ENCODE measurements around the gene AVPR2. TPM values are rescaled to one million over a fixed set of nuclear protein-coding genes. Genes with fewer than 3 reads are reported as not detected.

Gene AVPR2
- total and polyA plus RNA-seq, 10 of the 15 experiments (the other 5 are each of a cell fraction or from before 2014, with no cell fraction given): 0.12 to 0.37 TPM; not detected in 8

DNA sequence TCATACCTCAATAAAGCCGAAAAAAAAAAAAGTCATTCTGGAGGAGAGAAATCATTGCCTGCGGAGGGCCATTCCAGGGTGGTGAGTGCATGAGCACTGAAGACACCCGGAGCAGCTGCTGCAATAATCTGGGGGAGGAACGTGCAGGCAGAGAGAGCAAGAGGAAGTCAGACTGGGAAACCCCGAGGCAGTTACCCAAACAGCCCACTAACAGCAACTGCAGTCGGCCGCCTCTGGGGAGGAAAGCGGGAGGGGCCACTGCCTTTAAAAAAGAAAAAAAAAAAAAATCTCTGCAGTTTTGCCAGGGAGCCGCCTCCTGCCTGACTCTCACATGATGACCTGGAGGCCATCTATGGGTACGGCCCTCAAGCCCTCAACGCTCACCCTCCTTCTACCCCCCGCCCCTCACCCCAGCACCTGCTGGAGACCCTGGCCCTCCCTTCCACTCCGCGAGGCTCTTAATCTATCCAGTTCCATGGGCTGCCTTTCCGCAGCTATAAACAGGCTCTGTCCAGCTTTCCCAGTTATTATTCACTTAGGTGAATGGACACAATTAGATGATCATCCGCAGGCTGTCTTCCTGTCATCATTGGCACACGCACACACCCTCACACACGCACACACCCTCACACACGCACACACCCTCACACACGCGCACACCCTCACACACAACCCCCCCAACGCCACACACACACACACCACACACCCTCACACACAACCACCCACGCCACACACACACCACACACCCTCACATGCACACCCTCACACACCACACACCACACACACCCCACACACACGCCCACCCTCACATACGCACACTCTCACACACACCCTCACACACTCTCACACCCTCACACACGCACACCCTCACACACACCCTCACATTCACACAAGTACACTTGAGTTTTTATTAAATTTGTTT, 3.4 kb upstream of the AVPR2 start (continued):
- TF ChIP-seq, protein P1, sequence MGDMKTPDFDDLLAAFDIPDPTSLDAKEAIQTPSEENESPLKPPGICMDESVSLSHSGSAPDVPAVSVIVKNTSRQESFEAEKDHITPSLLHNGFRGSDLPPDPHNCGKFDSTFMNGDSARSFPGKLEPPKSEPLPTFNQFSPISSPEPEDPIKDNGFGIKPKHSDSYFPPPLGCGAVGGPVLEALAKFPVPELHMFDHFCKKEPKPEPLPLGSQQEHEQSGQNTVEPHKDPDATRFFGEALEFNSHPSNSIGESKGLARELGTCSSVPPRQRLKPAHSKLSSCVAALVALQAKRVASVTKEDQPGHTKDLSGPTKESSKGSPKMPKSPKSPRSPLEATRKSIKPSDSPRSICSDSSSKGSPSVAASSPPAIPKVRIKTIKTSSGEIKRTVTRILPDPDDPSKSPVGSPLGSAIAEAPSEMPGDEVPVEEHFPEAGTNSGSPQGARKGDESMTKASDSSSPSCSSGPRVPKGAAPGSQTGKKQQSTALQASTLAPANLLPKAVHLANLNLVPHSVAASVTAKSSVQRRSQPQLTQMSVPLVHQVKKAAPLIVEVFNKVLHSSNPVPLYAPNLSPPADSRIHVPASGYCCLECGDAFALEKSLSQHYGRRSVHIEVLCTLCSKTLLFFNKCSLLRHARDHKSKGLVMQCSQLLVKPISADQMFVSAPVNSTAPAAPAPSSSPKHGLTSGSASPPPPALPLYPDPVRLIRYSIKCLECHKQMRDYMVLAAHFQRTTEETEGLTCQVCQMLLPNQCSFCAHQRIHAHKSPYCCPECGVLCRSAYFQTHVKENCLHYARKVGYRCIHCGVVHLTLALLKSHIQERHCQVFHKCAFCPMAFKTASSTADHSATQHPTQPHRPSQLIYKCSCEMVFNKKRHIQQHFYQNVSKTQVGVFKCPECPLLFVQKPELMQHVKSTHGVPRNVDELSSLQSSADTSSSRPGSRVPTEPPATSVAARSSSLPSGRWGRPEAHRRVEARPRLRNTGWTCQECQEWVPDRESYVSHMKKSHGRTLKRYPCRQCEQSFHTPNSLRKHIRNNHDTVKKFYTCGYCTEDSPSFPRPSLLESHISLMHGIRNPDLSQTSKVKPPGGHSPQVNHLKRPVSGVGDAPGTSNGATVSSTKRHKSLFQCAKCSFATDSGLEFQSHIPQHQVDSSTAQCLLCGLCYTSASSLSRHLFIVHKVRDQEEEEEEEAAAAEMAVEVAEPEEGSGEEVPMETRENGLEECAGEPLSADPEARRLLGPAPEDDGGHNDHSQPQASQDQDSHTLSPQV (IDR thresholded peaks at IDR 0.05): no peak
- TF ChIP-seq ZZZ3 (IDR thresholded peaks at IDR 0.05; ENCODE audit: control insufficient read depth, insufficient read length, low read depth) (no peak), FOXM1 (IDR thresholded peaks at IDR 0.05; ENCODE audit: low read depth, low read length) (no peak), CBX5 (IDR thresholded peaks at IDR 0.05; ENCODE audit: low read depth) (no peak), SPI1 (IDR thresholded peaks at IDR 0.05; ENCODE audit: borderline replicate concordance, insufficient read depth, low read depth, low read length) (peak; percentile 76; the same call in 1 of the 2 replicates), IKZF2 (IDR thresholded peaks at IDR 0.05) (peak; percentile 40 to 44; a peak in 1 of 4 replicates), TARDBP (IDR thresholded peaks at IDR 0.05; ENCODE audit: borderline replicate concordance) (peak; percentile 18; the same call in 1 of the 2 replicates), BACH1 (IDR thresholded peaks at IDR 0.05; ENCODE audit: borderline replicate concordance) (no peak), YY1 (IDR thresholded peaks at IDR 0.05; ENCODE audit: low read depth, low read length) (no peak), FOXK2 (IDR thresholded peaks at IDR 0.05) (no peak), SMC3 (IDR thresholded peaks at IDR 0.05; ENCODE audit: borderline replicate concordance, low read length) (no peak), RUNX3 (IDR thresholded peaks at IDR 0.05; ENCODE audit: low read length) (peak; percentile 5; the same call in 1 of the 2 replicates), RFX5 (IDR thresholded peaks at IDR 0.05; ENCODE audit: low read depth, low read length) (no peak), TBL1XR1 (IDR thresholded peaks at IDR 0.05; ENCODE audit: low read depth, low read length) (no peak), NR2C1 (IDR thresholded peaks at IDR 0.05) (no peak), NR2C2 (IDR thresholded peaks at IDR 0.05; ENCODE audit: borderline replicate concordance, control insufficient read depth, insufficient read length, low read depth) (no peak), KDM1A (IDR thresholded peaks at IDR 0.05; ENCODE audit: borderline replicate concordance) (no peak), SIN3A (IDR thresholded peaks at IDR 0.05; ENCODE audit: low read depth, low read length) (no peak), IKZF1 (conservative IDR thresholded peaks at IDR 0.05) (peak; percentile 58; the same call in 1 of the 2 replicates), TCF12 (IDR thresholded peaks at IDR 0.05; ENCODE audit: low read depth, low read length) (peak; percentile 81)
- TF ChIP-seq, protein P2, sequence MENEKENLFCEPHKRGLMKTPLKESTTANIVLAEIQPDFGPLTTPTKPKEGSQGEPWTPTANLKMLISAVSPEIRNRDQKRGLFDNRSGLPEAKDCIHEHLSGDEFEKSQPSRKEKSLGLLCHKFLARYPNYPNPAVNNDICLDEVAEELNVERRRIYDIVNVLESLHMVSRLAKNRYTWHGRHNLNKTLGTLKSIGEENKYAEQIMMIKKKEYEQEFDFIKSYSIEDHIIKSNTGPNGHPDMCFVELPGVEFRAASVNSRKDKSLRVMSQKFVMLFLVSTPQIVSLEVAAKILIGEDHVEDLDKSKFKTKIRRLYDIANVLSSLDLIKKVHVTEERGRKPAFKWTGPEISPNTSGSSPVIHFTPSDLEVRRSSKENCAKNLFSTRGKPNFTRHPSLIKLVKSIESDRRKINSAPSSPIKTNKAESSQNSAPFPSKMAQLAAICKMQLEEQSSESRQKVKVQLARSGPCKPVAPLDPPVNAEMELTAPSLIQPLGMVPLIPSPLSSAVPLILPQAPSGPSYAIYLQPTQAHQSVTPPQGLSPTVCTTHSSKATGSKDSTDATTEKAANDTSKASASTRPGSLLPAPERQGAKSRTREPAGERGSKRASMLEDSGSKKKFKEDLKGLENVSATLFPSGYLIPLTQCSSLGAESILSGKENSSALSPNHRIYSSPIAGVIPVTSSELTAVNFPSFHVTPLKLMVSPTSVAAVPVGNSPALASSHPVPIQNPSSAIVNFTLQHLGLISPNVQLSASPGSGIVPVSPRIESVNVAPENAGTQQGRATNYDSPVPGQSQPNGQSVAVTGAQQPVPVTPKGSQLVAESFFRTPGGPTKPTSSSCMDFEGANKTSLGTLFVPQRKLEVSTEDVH (IDR thresholded peaks at IDR 0.05; ENCODE audit: low read depth, partially characterized antibody): no peak
- TF ChIP-seq, protein P3, sequence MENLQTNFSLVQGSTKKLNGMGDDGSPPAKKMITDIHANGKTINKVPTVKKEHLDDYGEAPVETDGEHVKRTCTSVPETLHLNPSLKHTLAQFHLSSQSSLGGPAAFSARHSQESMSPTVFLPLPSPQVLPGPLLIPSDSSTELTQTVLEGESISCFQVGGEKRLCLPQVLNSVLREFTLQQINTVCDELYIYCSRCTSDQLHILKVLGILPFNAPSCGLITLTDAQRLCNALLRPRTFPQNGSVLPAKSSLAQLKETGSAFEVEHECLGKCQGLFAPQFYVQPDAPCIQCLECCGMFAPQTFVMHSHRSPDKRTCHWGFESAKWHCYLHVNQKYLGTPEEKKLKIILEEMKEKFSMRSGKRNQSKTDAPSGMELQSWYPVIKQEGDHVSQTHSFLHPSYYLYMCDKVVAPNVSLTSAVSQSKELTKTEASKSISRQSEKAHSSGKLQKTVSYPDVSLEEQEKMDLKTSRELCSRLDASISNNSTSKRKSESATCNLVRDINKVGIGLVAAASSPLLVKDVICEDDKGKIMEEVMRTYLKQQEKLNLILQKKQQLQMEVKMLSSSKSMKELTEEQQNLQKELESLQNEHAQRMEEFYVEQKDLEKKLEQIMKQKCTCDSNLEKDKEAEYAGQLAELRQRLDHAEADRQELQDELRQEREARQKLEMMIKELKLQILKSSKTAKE (IDR thresholded peaks at IDR 0.05; ENCODE audit: low read depth, poor library complexity, severe bottlenecking): peak; percentile 39
